ENCODE measurements around the gene GIMAP5. TPM values are rescaled to one million over a fixed set of nuclear protein-coding genes. Genes with fewer than 3 reads are reported as not detected.

The GIMAP5 gene
- polyA plus RNA-seq, 1 donor (not counting 4 experiments of a cell fraction or from before 2014, with no cell fraction given), result not detected

DNA sequence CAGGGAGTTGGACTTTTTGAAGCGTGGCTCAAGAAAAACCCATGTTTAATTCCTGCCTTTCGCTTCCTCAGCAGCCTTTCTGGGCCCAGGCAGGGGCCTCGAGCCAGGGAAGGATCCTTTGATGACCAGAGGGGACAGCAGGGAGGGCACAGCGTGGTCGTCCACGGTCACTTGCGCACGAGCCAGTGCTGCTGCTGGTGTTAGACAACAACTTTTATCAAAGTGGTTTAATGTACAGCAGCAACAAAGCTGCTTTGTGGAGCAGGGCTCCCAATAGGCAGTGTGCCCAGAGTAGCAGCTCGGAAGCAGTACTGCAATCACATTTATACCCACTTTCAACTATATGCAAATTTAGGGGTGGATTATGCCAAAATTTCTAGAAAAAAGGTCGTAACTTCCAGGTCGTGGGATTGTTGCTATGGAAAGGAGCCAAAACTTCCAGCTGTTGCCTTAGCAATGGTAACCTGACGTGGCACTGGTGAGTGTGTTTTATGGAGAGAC, 14.7 kb upstream of the GIMAP5 start:
- no peak overlapping the region for H3K27ac ChIP-seq (ENCODE audit: control insufficient read depth, insufficient read depth, low read length)
- TF ChIP-seq EZH2 (IDR thresholded peaks at IDR 0.05; ENCODE audit: low read length), result no peak
- TF ChIP-seq, protein P1, sequence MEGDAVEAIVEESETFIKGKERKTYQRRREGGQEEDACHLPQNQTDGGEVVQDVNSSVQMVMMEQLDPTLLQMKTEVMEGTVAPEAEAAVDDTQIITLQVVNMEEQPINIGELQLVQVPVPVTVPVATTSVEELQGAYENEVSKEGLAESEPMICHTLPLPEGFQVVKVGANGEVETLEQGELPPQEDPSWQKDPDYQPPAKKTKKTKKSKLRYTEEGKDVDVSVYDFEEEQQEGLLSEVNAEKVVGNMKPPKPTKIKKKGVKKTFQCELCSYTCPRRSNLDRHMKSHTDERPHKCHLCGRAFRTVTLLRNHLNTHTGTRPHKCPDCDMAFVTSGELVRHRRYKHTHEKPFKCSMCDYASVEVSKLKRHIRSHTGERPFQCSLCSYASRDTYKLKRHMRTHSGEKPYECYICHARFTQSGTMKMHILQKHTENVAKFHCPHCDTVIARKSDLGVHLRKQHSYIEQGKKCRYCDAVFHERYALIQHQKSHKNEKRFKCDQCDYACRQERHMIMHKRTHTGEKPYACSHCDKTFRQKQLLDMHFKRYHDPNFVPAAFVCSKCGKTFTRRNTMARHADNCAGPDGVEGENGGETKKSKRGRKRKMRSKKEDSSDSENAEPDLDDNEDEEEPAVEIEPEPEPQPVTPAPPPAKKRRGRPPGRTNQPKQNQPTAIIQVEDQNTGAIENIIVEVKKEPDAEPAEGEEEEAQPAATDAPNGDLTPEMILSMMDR (optimal IDR thresholded peaks at IDR 0.05 in 1 of 3, IDR thresholded peaks at IDR 0.05 in 1 of 3, conservative IDR thresholded peaks at IDR 0.05 in 1 of 3; ENCODE audit: extremely low read depth in 1 of 3, insufficient read depth in 2 of 3, low read length in 3 of 3), result no peak
- no peaks in the 10 kb centered on the region for H3K9me1 ChIP-seq (ENCODE audit: control insufficient read depth, extremely low read depth, insufficient read depth, low read length)
- H3K27me3 ChIP-seq (ENCODE audit: control insufficient read depth, extremely low read depth, insufficient read depth, low read length), result no peaks in the 10 kb centered on the region
- H3K4me1 ChIP-seq (ENCODE audit: control insufficient read depth, extremely low read depth, insufficient read depth, low read length), result no peaks in the 10 kb centered on the region
- H4K20me1 ChIP-seq (ENCODE audit: control insufficient read depth, extremely low read depth, insufficient read depth, low read length), result no peaks in the 10 kb centered on the region
- no peaks in the 10 kb centered on the region for H3K9me3 ChIP-seq (ENCODE audit: control insufficient read depth, low read depth, low read length)
- no peak overlapping the region for H3K4me2 ChIP-seq (ENCODE audit: control insufficient read depth, extremely low read depth, insufficient read depth, low read depth, low read length)
- no peak overlapping the region for H3K9ac ChIP-seq (ENCODE audit: control insufficient read depth, extremely low read depth, insufficient read depth, low read length)
- H3K4me3 ChIP-seq (ENCODE audit: control insufficient read depth in 2 of 3, extremely low read depth in 1 of 3, insufficient read depth in 2 of 3, low read depth in 1 of 3, low read length in 3 of 3), result no peak overlapping the region
- H2AFZ ChIP-seq (ENCODE audit: control insufficient read depth, low read length), result no peak overlapping the region
- no peak for DNase-seq (ENCODE audit: low read depth, low spot score)
- dilution Hi-C loops (cut with MboI; ENCODE audit: extremely low pct_ligation_motif_present, low sequenced_read_pairs), result no loop called here
- no peak for FAIRE-seq
- no peaks in the 10 kb centered on the region for H3K36me3 ChIP-seq (ENCODE audit: control insufficient read depth in 2 of 2, extremely low read depth in 1 of 2, insufficient read depth in 2 of 2, low read length in 2 of 2)
- no peaks in the 10 kb centered on the region for H3K79me2 ChIP-seq (ENCODE audit: control insufficient read depth, insufficient read depth, low read length)

DNA sequence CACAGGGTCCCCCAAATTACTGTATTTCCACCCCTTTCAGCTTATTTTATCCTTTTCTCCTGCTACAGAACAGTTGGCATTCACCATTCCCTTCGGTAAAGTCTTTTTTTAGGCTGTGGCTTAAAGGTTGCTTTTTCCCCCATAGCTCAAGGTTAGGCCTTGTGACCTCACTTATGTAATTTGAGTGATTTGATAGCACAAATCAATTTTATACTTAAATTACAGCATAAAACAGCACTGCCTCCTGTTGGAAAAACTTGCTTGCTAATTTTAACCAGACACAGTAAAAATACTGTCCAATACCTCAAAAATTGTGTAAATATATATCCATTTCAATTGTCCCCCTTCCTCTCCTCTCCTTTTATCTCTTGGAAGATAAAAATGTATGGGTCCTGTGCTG, 13.8 kb upstream of the GIMAP5 start:
- Histone ChIP-seq H3K79me2 (ENCODE audit: control insufficient read depth, insufficient read depth, low read length) (no peaks in the 10 kb centered on the region), H3K4me2 (ENCODE audit: control insufficient read depth, extremely low read depth, insufficient read depth, low read depth, low read length) (no peak overlapping the region), H3K9ac (ENCODE audit: control insufficient read depth, extremely low read depth, insufficient read depth, low read length) (no peak overlapping the region), H3K27me3 (ENCODE audit: control insufficient read depth, extremely low read depth, insufficient read depth, low read length) (no peaks in the 10 kb centered on the region), H3K4me1 (ENCODE audit: control insufficient read depth, extremely low read depth, insufficient read depth, low read length) (no peaks in the 10 kb centered on the region), H3K27ac (ENCODE audit: control insufficient read depth, insufficient read depth, low read length) (no peak overlapping the region), H3K9me1 (ENCODE audit: control insufficient read depth, extremely low read depth, insufficient read depth, low read length) (no peaks in the 10 kb centered on the region), H3K4me3 (ENCODE audit: control insufficient read depth in 2 of 3, extremely low read depth in 1 of 3, insufficient read depth in 2 of 3, low read depth in 1 of 3, low read length in 3 of 3) (no peak overlapping the region), H2AFZ (ENCODE audit: control insufficient read depth, low read length) (no peak overlapping the region), H3K36me3 (ENCODE audit: control insufficient read depth in 2 of 2, extremely low read depth in 1 of 2, insufficient read depth in 2 of 2, low read length in 2 of 2) (no peaks in the 10 kb centered on the region), H3K9me3 (ENCODE audit: control insufficient read depth, low read depth, low read length) (no peaks in the 10 kb centered on the region), H4K20me1 (ENCODE audit: control insufficient read depth, extremely low read depth, insufficient read depth, low read length) (no peaks in the 10 kb centered on the region)
- FAIRE-seq (no peak), DNase-seq (ENCODE audit: low read depth, low spot score) (no peak)
- dilution Hi-C loops (cut with MboI; ENCODE audit: extremely low pct_ligation_motif_present, low sequenced_read_pairs), result no loop called here
- TF ChIP-seq EZH2 (IDR thresholded peaks at IDR 0.05; ENCODE audit: low read length), result no peak
- TF ChIP-seq, protein P1 (optimal IDR thresholded peaks at IDR 0.05 in 1 of 3, IDR thresholded peaks at IDR 0.05 in 1 of 3, conservative IDR thresholded peaks at IDR 0.05 in 1 of 3; ENCODE audit: extremely low read depth in 1 of 3, insufficient read depth in 2 of 3, low read length in 3 of 3), result no peak
